ENCODE results near the gene FGFRL1. TPM values are rescaled to one million over a fixed set of nuclear protein-coding genes. Genes with fewer than 3 reads are reported as not detected.

Gene FGFRL1
- polyA plus RNA-seq, 2 of the 4 experiments (the other 2 are of a cell fraction): 4.7 to 11.2 TPM

- ChIA-PET CTCF (no interaction called here), POLR2A (no interaction called here)
These were observed 8.0 kb upstream of the FGFRL1 start for GRCh38 chr4:1003271-1004070.

GRCh38 chr4:1004071-1004418, 7.4 kb upstream of the FGFRL1 start:
- FAIRE-seq: no peak
- ChIA-PET POLR2A (no interaction called here), CTCF (no interaction called here)
- DNase-seq (ENCODE audit: low read depth in 1 of 2, low spot score in 1 of 2): no peak
- H3K4me1 ChIP-seq: no peaks in the 10 kb centered on the region
- 84% methylated on average over 11 of the region's 13 CpGs for WGBS (ENCODE audit: missing lambda C conversion rate)
- TF ChIP-seq HOXB13 (CRISPR knock-in tag; IDR thresholded peaks at IDR 0.05; ENCODE audit: low read depth): no peak
- TF ChIP-seq FOXS1 (CRISPR knock-in tag; IDR thresholded peaks at IDR 0.05): no peak
- TF ChIP-seq CHD4 (IDR thresholded peaks at IDR 0.05; ENCODE audit: borderline replicate concordance): no peak
- no peak for TF ChIP-seq CBX8 (IDR thresholded peaks at IDR 0.05)
- TF ChIP-seq POLR2A (IDR thresholded peaks at IDR 0.05; ENCODE audit: low read length): no peak
- TF ChIP-seq ZC3H11A (IDR thresholded peaks at IDR 0.05): no peak
- no peak for TF ChIP-seq BHLHE40 (IDR thresholded peaks at IDR 0.05; ENCODE audit: low read depth, low read length)
- TF ChIP-seq KDM1A (IDR thresholded peaks at IDR 0.05; ENCODE audit: low read depth): no peak
- no peak for TF ChIP-seq EHF (CRISPR knock-in tag; IDR thresholded peaks at IDR 0.05)
- H3K9me3 ChIP-seq: no peaks in the 10 kb centered on the region
- no peak overlapping the region for H3K4me3 ChIP-seq
- no peak overlapping the region for H3K27ac ChIP-seq
- H3K4me2 ChIP-seq: no peak overlapping the region
- ATAC-seq: no peak

More at GRCh38 chr4:1003271-1004070, 8.0 kb upstream of the FGFRL1 start:
- Histone ChIP-seq H3K4me3 (no peak overlapping the region), H3K9me3 (no peaks in the 10 kb centered on the region), H3K27ac (no peak overlapping the region), H3K4me2 (no peak overlapping the region), H3K4me1 (no peaks in the 10 kb centered on the region)
- ATAC-seq: no peak
- no peak for DNase-seq (ENCODE audit: low read depth in 1 of 2, low spot score in 1 of 2)
- no peak for TF ChIP-seq POLR2AphosphoS2 (conservative IDR thresholded peaks at IDR 0.05; ENCODE audit: low read length)
- no peak for TF ChIP-seq TFCP2L1 (CRISPR knock-in tag; IDR thresholded peaks at IDR 0.05)
- no peak for TF ChIP-seq JUNB (IDR thresholded peaks at IDR 0.05)
- TF ChIP-seq RNF2 (IDR thresholded peaks at IDR 0.05; ENCODE audit: borderline replicate concordance, low read depth): no peak
- TF ChIP-seq HOXB5 (CRISPR knock-in tag; IDR thresholded peaks at IDR 0.05): no peak
- TF ChIP-seq ZFP36 (IDR thresholded peaks at IDR 0.05; ENCODE audit: borderline replicate concordance, partially characterized antibody): no peak
- TF ChIP-seq CBX8 (IDR thresholded peaks at IDR 0.05): no peak
- TF ChIP-seq RCOR1 (IDR thresholded peaks at IDR 0.05; ENCODE audit: low read depth, low read length): no peak
- no peak for TF ChIP-seq NPAS2 (CRISPR knock-in tag; IDR thresholded peaks at IDR 0.05; ENCODE audit: borderline replicate concordance)
- TF ChIP-seq FOSL2 (IDR thresholded peaks at IDR 0.05): no peak
- no peak for TF ChIP-seq FOSL2 (CRISPR knock-in tag; IDR thresholded peaks at IDR 0.05)
- TF ChIP-seq CHD2 (IDR thresholded peaks at IDR 0.05; ENCODE audit: low read length, partially characterized antibody): no peak
- no peak for TF ChIP-seq CEBPB (IDR thresholded peaks at IDR 0.05)
- no peak for TF ChIP-seq EHMT2 (IDR thresholded peaks at IDR 0.05; ENCODE audit: low read depth)
- no peak for TF ChIP-seq HMGXB4 (CRISPR knock-in tag; IDR thresholded peaks at IDR 0.05; ENCODE audit: borderline replicate concordance)
- no peak for TF ChIP-seq GATA3 (IDR thresholded peaks at IDR 0.05; ENCODE audit: borderline replicate concordance)
- TF ChIP-seq PBX3 (IDR thresholded peaks at IDR 0.05): no peak
- no peak for TF ChIP-seq RFX5 (IDR thresholded peaks at IDR 0.05)
- TF ChIP-seq NR3C1 (IDR thresholded peaks at IDR 0.05): no peak
- TF ChIP-seq ZSCAN20 (CRISPR knock-in tag; IDR thresholded peaks at IDR 0.05): no peak
- no peak for FAIRE-seq
- WGBS (ENCODE audit: missing lambda C conversion rate): 98% methylated on average over 27 of the region's 63 CpGs
